LNCAP (cell line): Measurements from ENCODE around the gene JAG1.

Source experiments
- TF ChIP-seq, protein P1 (sequence below): fragments of 450-650 bp; IDR thresholded peaks from 2 replicates; pipeline ENCODE4 v1.5.1; 2017; ENCODE audit warnings: mild to moderate bottlenecking

JAG1 gene

DNA sequence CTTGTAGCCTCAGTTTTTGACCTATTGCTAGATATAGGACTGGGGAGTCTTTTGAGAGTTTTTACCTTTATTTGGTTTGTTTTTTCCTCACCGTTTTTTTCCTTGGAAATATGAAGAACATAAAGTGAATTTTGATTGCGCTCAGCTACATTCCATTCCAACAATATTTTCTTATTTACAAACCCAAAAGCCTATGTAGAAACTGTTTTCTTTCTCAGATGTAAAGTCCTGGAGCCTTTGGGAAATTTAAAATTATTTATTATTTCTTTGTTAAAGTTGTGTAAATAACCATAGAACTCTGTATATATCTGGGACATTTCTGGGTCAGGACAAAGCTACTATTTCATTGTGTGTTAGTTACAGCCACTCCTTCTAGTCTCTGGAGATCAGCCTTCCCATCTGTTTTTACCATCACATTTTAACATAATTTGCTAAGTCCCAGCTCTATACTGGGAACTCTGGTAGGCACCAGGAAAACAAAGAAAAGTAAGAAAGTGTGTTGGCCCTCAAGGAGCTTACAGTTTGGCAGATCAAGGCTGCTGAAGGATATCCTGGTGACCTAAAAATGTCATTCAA, 68.8 kb downstream of the JAG1 start:
- TF ChIP-seq, protein P1, sequence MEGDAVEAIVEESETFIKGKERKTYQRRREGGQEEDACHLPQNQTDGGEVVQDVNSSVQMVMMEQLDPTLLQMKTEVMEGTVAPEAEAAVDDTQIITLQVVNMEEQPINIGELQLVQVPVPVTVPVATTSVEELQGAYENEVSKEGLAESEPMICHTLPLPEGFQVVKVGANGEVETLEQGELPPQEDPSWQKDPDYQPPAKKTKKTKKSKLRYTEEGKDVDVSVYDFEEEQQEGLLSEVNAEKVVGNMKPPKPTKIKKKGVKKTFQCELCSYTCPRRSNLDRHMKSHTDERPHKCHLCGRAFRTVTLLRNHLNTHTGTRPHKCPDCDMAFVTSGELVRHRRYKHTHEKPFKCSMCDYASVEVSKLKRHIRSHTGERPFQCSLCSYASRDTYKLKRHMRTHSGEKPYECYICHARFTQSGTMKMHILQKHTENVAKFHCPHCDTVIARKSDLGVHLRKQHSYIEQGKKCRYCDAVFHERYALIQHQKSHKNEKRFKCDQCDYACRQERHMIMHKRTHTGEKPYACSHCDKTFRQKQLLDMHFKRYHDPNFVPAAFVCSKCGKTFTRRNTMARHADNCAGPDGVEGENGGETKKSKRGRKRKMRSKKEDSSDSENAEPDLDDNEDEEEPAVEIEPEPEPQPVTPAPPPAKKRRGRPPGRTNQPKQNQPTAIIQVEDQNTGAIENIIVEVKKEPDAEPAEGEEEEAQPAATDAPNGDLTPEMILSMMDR, result no peak

DNA sequence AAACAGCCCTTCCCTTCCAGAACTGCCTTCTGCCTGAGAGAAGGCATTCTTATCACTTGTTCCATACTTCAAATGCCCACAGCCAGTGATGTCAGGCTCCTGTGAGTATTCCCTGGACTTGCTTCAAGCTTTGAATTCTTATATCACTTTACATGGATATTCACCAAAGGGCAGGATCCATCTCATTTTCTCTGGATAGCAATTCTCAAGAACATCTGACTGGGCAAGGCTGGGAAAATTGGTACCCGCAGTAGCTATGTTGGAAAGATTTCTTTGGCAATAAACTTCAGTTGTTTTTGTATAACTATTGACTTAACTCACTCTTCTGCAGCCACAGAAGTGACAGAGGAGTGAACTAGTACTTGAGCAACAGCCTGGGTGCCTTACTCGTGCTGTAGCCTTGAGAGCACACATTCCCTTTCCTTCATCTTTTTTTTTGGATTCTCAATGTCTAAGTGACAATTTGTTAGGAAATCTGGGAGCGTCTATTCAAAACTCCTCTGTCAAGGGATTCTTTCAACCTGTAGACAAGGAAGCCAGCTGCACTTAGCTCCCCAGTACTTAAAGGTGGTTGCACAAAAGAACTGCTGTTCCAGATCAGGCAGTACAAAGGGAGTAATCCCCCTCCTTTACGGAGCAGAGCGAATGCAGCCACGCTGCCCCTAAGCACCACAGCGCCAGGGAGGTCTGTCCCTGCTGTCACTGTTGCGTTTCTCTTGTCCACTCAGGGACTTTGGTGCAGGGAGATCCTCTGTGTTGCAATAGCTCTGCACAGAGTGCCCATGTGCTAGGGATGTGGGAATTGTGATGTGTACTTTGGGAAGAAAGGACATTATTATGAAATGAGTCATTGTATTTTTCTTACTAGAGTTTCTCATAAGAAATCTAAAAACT, 69.6 kb downstream of the JAG1 start:
- TF ChIP-seq, protein P1, result no peak

DNA sequence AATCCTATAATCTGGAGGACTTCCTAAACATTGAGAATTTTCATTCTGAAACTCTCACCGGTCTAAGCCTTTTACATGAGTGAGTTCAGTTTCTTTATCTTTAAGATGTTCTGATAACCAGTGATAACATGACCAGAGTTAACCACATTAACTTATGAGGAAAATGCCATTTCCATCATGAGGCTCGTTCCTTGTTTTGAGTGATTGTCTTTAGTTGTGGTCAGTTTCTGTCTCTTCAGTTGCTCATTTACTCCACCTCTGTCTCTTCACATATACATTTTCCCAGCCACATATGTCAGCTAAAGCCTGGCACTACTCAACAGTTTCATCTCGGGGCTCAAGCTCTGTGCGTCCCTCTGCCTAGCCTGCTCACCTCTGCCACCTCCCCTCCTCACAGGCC, 70.4 kb downstream of the JAG1 start:
- TF ChIP-seq, protein P1, result no peak

DNA sequence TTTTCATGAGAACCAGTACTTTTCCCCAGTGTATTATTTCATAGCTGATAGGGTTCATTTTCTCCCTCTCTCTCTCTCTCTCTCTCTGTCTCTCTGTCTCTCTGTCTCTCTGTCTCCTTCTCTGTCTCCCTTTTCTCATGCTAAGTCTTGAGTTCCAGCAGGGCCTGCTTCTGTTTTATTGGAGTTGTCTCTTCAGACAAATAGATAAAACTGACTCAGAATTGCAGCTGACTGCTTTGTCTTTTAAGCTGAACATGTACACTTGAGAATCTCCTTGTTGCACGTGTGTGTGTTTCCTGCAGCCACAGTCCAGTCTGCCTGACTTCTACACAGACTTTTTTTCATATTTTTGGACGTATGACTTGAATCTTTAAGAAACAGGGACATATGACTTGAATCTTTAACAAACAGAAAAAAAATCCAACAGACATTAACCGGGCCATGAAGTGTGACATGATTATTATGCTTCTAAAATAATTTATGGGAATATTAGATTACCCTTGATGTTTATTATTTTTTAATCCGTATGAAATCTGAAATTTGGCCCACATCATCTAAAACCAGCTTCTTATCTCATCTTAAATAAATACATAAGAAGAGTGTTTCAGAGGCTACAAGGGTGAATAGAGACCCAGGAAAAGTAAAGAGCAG, 71.5 kb downstream of the JAG1 start:
- TF ChIP-seq, protein P1, result no peak

DNA sequence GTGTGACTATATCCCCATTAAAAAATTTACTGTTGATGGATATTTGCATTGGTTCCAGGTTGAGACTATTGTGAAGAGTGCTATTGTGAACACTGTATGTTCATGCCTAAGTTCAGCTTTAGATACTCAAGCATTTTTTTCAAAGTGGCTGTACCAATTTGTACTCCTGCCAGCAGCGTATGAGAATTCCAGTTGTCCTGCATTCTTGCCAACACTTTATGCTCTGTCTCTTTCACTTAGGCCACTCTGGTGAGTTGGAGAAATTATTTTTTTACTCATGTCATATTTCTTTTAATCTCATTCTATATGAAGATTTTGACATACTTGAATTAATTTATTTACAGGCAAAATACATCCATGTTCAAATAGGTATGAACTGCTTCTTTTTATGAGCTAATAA, 76.2 kb downstream of the JAG1 start:
- TF ChIP-seq, protein P1, result no peak

DNA sequence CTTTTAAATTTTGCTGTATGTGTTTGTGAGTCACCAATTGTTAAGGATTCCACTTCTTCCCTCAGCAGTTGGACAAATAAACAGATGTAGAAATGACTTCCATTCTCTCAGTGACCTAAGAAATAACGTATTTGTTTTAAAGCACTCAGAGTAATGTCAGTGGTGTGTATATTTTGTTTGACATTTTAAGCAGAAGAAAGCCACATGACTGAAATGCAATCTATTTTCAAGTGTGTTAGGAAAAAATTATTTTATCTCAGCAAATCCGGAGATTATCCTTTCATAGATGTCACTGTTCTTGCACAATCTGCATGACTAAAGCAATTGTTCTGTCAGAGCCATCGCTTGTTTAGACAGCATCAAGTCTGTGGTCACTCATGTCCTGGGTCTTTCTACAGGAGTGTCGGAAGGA, 77.1 kb downstream of the JAG1 start:
- TF ChIP-seq, protein P1, result no peak

DNA sequence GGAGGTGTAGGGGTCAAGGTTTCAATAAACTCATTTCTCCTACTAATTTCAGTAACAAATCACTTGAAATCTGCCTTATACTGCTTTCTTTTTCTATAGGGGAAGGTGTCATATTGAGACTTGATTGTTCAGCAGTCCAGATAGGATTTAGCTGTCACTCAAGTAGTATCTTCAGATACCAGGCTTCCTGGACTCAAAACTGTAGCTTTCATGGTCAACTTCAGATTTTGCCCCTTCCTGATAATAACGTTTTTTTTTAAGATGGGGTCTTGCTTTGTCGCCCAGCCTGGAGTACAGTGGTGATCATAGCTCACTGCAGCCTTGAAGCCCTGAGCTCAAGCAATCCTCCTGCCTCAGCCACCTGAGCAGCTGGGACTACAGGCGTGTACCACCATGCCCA, 77.8 kb downstream of the JAG1 start:
- TF ChIP-seq, protein P1, result no peak
